ENCODE measurements around the gene TNFRSF11A. TPM values are rescaled to one million over a fixed set of nuclear protein-coding genes. Genes with fewer than 3 reads are reported as not detected.

Gene TNFRSF11A
- total RNA-seq, 1 experiment from 2014 or later: 0.62 TPM

DNA sequence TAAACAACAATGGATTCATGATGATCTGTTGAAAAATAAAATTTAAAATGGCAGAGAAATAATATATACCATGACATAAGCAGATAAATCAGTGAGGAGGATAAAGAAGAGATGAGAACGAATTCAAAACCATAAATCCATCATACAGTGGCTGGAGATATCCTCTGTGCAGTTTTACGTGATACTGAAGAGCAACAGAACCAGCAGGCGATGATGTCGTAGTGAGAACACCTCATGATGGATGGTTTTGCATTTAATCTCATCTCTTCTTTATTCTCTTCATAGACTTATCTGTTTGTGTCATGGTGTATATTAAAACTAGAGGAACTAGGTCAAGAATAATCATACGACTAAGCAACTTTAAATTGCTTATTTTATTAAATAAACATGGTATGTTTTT, 56.3 kb downstream of the TNFRSF11A start:
- DNase-seq (ENCODE audit: low spot score): no peak

DNA sequence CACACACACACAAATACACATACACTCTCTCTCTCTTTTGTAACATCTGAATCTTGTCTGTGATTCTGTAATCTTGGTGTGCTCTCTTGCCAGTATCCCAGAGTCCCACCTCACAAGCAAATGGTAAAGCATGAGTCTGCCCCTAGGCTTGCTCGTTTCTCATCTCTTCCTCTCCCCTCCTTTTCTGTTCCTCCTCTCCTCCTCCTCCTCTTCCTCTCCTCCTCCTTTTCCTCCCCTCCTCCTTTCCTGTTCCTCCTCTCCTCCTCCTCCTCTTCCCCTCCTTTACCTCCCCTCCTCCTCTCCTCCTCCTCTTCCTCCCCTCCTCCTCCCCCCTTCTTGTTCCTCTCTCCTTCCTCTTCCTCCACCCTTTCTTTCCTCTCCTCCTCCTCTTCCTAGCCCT, 59.0 kb downstream of the TNFRSF11A start:
- DNase-seq (ENCODE audit: low spot score): no peak

DNA sequence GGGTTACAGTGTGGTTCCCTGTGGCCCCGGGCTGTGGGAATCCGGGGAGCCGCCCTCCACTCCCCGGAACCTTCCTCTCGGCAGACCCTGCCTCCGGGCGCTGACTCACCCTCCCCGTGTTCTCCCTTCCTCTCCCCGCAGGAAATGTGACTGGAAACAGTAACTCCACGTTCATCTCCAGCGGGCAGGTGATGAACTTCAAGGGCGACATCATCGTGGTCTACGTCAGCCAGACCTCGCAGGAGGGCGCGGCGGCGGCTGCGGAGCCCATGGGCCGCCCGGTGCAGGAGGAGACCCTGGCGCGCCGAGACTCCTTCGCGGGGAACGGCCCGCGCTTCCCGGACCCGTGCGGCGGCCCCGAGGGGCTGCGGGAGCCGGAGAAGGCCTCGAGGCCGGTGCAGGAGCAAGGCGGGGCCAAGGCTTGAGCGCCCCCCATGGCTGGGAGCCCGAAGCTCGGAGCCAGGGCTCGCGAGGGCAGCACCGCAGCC, 59.5 kb downstream of the TNFRSF11A start:
- no peak for DNase-seq (ENCODE audit: low spot score)

DNA sequence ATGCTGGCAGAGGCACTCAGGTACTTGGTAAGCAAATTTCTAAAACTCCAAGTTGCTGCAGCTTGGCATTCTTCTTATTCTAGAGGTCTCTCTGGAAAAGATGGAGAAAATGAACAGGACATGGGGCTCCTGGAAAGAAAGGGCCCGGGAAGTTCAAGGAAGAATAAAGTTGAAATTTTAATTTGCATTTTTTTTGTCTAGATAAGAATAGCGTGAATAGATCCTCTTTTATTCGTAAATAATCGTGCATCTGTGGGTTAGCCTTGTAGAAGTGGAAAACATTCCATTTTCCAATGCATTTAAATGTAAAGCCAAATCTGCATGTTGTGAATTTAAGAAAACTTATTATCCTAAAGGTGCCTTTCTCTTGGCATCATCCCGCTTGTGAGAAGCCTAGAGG, 61.0 kb downstream of the TNFRSF11A start:
- DNase-seq (ENCODE audit: low spot score): no peak

DNA sequence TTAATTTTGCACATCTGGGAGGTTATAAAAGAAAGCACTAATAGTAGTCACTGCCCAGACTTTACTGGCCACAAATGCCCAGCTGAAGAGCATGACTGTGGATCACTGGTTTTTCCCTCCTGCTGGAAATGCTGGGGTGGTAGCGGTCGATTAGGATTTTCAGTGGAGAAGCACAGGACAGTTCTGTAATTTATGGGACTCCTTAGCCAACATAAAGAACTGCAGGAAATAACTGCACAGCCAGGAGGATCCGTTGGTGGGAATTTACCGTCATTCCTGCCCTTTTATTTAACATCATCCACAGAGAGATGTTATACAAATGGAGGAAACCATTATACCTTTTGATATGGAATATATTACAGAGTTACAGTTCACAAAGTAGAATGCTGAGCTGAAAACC, 61.5 kb downstream of the TNFRSF11A start:
- no peak for DNase-seq (ENCODE audit: low spot score)

DNA sequence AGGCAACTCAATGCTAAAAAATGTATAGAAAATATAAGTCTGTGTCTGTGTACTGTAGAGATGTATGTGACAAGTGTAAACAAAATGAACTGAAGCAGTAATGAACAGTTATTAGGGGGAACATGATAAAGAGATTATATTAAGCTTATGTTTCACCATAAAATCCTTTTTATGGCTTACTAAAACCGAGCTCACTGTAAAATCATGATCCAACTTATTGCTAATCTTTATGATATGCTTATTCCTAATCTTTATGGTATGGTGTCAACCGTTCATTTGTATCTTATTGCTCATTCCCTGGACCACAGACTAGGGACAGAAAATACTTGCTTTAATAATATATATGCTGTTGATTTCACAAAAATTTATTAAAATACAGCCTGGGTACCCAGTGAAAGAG, 62.1 kb downstream of the TNFRSF11A start:
- DNase-seq (ENCODE audit: low spot score): no peak

DNA sequence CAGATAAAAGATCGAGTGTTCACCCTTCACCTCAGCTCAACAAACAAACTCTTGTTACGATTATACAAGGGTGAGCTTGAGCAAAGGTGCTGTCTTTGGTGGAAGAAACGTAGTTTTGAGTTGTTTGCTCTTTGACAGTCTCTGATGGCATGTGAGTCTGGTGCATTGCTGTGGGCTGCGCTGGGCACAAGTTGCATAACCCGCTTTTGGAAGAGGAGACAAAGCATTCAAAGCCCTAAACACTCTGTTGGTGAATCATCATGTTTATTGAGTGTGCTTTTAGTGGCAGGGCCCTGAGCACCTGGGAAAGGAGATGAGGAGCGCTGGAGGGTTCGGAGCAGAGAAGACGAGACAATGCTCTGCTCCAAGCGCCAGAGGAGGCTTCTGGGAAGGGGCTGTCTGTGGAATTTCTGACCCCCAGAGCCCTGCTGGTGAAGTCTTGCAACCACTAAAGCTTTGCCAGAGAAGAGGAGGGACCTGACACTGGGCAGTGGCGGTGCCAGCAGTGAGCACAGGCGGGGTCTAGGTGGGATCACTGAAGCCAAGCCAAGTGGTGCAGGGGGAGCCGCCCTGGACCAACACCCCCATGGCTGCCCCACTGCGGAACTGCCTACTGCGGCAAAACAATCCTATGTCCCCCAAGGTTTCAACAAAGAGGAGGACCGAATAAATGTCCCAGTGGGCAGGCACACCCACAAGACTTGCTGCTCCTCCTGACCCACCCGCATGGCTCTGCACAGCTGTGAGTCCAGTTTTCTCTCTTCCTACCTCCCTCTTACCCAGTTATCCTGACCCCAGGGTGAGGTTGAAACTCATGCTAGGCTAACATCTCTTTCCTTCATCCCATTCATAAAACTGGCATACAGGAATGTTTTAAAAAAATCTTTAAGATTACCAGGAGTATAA, 64.0 kb downstream of the TNFRSF11A start:
- no peak for DNase-seq (ENCODE audit: low spot score)

DNA sequence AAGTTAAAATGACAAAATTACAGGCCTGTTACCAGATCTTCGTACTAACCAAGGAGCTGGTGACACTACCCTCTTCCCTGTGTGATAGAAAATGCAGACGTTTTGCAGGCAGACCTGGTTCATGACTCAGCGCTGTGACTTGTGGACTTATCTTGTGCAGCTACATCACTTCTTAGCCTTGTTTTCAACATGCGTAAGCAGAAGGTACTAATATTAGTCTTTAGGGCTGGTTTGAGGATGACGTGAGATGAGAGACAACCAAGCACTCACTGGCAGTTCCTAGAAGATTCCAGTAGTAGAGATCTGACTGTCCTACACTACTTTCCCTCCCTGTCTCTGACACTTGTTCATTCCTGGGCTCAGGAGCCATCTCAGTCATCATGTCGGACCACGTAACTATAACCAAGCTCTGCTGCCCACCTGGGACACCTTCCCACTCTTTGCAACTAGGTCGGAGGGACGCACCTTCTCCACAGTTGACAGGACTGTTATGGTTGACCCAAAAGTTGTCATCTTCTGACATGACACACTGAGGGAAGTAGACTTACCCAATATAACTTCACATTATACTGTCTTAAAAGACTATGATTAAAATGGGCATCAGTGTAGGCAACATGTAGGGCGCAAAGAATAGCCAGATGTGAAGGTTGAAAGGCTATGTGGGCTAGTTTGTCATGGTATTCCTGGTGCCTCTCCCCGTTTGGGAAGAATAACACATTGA, 64.8 kb downstream of the TNFRSF11A start:
- no peak for DNase-seq (ENCODE audit: low spot score)

DNA sequence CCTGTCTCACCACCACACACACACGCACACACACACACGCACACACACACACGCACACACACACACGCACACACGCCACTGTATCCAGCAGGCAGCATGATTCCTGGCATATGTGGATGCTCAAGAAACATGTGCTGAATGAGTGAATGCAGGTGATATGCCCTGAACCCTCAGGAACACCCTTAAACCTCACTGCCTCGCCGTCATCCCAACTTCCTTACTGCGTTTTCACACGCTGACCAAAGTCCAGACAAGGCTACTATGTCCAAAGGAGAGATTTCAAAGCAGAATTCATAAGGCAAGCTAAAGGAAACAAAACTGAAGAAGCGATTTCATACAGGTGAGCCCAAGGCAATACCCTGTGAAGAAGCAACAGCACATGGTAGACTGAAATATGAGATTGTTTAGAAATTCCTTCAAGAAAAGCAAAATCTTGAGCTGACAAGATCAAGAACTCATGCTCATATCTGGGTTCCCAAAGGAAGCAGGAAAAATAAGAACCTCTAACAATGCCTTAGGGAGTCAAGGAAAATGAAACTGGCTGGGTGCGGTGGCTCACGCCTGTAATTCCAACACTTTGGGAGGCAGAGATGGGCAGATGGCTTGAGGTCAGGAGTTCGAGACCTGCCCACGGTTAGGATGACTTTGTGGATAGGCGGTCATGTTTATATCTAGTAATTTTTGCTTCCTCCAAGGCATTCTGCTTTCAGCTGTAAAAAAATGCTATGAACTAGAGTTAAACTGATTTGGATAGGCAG, 69.1 kb downstream of the TNFRSF11A start:
- no peak for DNase-seq (ENCODE audit: low spot score)

DNA sequence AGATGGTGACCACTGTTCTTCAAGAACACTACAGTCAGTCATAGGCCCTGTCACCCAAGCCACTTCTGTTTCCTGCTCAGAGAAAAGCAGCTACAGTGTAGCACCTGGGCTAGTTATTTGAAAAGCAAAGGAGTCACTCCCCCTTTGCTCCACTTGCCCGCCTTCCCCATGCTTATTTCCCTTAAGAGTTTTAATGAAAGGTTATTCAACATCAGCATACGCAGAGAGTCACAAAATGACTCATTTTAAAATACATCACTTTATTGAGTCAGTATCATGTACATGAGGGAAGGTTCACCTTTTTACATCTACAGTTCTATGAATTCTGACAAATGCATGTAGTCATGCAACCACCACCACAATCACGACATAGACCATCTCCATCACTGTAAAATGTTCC, 71.3 kb downstream of the TNFRSF11A start:
- no peak for DNase-seq (ENCODE audit: low spot score)

DNA sequence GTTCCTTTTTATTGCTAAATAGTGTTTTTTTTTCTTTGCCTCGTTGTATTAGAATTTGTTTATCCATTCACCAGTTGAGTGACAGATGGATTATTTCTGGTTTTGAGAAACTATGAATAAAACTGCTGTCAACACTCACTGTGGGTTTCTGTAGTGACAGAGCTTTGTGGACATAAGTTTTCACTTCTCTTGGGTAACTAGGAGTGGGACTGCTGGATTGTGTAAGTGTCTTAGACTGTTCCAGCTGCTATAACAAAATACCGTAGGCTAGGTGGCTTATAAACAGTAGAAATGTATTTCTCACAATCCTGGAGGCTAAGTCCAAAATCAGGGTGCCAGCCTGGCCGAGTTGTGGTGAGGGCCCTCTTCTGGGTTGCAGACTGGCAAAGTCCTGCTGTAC, 71.9 kb downstream of the TNFRSF11A start:
- no peak for DNase-seq (ENCODE audit: low spot score)

DNA sequence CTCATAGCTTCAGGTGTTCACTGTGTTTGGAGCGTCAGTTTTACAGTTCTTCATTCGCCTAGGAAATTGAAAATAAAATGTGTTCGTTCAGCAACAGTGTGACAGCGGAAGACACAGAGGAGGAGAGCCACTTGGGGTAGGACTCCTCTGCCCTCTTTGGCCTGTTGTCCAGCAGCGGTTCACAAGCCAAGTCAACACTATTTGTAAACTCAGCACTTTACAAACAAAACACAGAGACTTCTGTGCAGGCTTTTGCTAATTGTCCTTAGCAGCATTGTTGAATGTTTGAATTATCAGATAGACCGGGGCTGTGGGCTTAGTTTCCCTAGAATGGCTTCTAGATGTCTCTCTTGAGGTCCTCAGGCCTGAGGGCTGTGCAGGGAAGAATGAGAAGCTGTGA, 73.2 kb downstream of the TNFRSF11A start:
- DNase-seq (ENCODE audit: low spot score): no peak

DNA sequence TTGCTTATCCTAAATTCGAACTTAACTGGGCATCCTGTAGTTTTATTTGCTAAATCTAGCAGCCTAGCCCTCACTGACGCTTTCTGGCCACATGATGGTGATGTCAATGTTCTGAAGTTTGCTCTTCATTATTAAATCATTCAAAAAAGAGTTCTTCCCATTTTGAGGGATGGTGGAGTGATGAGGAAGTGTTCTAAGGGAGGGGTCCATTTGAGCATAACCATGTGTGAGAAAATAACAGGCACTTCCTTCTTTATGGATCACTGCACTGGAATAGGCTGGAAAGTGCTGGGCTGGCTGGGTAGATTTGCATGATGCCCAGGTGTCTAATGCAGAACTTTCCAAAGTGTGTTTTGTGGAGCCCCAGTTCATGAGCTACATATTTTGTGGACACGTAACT, 74.2 kb downstream of the TNFRSF11A start:
- no peak for DNase-seq (ENCODE audit: low spot score)

DNA sequence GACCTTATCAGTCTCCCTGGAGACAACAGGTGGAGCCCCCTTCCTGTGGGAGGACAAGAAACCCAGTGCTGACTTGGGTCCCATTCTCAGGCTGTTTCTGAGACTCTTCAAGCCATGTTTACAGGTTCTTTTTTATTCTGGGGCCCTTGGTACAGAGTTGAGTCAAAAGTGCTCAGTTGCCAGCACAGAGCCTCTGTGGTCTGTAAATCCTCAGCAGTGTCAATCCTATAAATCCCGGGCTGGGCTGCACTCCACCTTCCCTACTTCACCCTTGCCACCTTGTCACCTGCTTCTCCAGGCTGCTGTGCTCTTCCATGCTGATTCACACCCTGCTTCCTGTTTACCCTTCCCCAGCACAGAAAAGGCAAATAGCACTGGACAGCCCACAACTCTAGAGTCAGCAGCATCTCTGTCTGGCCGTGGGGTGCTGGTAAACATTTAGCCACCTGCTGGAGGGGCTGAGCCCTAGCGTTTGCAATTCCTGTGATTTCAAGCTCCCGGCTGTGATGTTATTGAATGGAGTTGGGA, 74.7 kb downstream of the TNFRSF11A start:
- peak; percentile 60 for DNase-seq (ENCODE audit: low spot score)

DNA sequence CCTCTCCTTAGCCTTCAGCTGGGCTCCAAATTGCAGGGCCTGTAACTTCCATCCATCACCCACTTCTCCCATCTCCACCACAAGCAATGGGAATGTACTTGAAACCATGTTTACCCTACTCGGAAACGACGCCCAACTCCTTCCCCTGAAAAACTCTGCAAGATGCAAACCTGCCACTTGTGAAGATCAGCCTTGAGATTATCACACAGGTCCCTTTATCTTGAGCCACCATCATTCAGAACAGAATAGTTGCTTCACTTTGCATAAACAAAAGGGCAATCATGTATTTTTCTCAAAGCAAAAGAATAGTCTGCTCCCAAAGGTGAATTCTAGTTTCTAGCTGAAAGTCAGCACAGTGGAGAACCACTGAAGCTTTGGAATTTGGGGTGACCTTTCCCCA, 75.8 kb downstream of the TNFRSF11A start:
- DNase-seq (ENCODE audit: low spot score): no peak

DNA sequence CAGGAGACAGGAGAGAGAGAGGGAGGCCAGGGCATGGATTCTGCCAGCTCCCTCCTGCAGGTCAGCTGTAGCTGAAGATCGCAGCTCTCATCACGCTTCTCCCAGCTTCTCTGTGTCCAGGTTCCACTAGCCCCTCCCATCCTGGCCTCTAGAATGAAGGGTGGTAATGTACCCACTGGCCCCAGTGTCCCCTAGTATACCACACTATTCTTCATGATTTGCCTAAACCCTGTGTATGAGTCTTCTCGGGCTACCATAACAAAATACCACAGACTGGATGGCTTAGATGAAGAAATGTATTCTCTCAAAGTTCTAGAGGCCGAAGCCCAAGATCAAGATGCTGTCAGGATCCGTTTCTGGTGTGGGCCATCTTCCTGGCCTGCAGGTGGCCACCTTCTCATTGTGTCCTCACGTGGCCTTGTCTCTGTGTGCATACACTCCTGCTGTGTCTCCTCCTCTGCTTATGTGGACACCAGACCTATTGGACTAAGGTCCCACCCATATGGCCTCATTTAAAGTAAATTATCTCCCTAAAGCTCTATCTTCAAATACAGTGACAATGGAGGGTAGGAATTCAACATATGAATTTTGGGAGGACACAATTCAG, 77.3 kb downstream of the TNFRSF11A start:
- no peak for DNase-seq (ENCODE audit: low spot score)

DNA sequence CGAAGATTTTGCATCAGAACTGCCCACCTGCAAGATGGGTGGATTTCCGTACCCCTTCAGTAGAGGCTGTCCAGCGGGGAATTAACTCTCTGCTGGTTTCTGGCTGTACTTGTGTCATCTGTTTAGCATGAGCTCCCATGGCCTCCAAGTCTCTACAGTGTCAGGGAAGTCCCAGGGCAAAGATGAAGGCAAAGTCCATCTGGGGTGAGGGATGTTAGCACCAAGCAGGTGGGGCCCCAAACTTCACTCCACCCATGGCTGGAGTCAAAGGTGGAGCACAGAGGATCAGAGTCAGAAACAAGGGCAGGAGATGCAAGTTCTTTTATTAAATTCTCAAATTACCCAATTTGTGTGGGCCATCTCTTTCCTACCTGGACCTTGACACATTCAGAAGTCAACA, 78.0 kb downstream of the TNFRSF11A start:
- DNase-seq (ENCODE audit: low spot score): no peak

DNA sequence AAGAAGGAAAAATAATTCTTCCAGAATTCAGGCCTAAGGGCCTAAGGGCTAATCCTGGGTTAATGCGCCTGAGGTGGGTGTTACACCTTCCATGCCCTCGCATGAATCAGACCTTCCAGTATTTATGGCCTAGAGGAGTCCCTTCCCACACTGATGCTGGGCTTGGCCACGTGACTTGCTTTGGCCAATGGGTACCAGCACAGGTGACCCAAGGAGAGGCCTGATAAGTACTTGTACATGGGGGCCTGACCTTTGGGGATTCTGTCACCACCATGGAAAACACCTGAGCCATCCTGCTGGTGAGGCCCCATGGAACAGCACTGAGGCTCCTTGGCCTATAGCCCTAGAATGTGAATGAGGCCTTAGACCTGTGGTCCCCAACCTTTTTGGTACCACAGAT, 79.8 kb downstream of the TNFRSF11A start:
- no peak for DNase-seq (ENCODE audit: low spot score)

DNA sequence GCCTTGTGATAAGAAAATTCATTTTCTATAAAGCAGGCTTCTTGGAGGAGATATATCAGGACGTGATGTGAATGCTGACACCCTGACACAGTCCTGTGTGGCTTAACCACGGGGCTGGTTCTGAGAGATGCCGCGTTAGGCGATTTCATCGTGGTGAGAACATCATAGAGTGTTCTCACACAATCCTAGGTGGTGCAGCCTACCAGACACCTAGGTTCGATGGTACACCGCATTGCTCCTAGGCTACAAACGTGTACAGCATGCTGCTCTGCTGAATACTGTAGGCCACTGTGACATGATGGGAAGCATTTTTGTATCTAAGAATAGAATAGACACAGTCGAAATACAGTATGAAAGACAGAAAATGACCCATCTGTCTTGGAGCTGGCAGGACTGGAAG, 82.5 kb downstream of the TNFRSF11A start:
- no peak for DNase-seq (ENCODE audit: low spot score)

DNA sequence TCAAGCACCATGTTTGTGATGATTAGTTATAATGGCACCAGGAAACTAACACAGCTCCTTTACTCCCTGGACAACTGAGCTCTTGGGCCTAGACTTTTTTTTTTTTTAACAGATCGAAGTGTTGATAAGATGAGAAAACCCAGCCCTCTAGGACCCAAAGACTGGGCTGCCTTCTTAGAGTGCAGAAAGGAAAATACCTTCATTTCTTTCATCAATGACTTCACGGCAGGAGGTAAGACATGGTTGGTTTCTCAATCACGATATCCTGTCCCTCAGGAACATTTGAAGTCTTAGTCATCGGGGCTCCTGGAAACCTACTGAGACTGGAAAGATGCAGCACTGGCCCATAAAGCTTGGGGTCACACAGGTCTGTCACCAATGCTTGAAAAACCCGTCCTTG, 84.7 kb downstream of the TNFRSF11A start:
- no peak for DNase-seq (ENCODE audit: low spot score)

DNA sequence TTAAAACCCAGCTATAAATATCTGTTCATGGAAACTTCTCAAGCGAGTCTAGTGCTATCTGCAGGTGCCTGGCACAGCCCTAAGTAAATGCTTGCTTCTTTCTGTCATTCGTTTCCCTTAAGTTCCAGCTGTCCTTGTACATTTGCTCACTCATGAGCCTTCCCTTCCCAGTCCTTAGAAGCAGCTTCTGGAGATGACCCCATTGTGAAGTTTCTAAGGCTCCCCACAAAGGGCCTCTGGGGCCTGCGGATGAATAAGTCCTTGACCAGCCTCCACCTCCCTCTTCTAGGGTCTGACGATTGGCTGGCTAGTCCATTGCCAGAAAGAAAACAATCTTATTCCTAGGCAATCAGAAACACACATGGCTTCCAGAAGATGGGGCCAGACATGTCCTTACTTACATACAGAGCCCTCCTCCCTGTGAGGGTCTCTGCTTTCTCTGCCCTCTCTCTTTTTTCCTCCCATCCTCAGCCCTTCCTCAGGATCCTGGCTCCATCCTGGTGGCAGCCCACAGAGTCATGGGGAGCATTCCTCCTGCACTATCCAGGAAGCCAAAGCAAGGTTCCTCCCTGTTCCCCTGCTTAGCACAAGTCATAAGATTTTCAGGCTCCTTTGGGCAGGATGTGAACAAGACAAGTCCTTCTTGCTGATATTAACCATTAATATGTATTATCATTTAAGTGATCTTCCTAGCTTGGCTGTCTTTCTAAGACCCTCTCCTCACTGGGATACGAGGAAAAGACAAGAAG, 87.3 kb downstream of the TNFRSF11A start:
- DNase-seq (ENCODE audit: low spot score): no peak

Measured in A172 (cell line).